Measurements from ENCODE around the gene KRTAP5-6. TPM values are rescaled to one million over a fixed set of nuclear protein-coding genes. Genes with fewer than 3 reads are reported as not detected.

The KRTAP5-6 gene
- total RNA-seq, 2 donors from 2014 or later, result not detected

DNA sequence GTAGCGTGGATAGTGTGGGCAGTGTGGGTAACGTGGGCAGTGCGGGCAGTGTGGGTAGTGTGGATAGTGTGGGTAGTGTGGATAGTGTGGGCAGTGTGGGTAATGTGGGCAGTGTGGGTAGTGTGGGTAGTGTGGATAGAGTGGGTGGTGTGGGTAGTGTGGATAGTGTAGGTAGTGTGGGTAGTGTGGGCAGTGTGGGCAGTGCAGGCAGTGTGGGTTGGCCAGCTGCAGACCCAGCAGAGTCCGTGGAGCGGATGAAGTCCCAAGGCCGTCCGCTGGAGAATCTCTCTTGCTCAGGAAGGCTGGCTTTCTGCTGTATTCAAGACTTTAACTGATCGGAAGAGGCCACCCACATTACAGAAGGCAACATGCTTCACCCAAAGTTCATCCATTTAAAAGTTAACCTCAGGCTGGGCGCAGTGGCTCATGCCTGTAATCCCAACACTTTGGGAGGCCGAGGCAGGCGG lies 26.1 kb upstream of the KRTAP5-6 start:
- DNase-seq (ENCODE audit: low spot score), result no peak
- H3K27ac ChIP-seq, result no peak overlapping the region
- H3K36me3 ChIP-seq, result no peaks in the 10 kb centered on the region
- no peaks in the 10 kb centered on the region for H3K9me3 ChIP-seq
- no peaks in the 10 kb centered on the region for H3K27me3 ChIP-seq (replicated peaks; ENCODE audit: insufficient read depth)
- no peak overlapping the region for H3K4me3 ChIP-seq
- ATAC-seq (ENCODE audit: insufficient number of reproducible peaks, low FRiP score, low read depth), result no peak
- no peaks in the 10 kb centered on the region for H3K4me1 ChIP-seq (ENCODE audit: control insufficient read depth in 1 of 2, low read depth in 2 of 2)
- TF ChIP-seq, protein P1, sequence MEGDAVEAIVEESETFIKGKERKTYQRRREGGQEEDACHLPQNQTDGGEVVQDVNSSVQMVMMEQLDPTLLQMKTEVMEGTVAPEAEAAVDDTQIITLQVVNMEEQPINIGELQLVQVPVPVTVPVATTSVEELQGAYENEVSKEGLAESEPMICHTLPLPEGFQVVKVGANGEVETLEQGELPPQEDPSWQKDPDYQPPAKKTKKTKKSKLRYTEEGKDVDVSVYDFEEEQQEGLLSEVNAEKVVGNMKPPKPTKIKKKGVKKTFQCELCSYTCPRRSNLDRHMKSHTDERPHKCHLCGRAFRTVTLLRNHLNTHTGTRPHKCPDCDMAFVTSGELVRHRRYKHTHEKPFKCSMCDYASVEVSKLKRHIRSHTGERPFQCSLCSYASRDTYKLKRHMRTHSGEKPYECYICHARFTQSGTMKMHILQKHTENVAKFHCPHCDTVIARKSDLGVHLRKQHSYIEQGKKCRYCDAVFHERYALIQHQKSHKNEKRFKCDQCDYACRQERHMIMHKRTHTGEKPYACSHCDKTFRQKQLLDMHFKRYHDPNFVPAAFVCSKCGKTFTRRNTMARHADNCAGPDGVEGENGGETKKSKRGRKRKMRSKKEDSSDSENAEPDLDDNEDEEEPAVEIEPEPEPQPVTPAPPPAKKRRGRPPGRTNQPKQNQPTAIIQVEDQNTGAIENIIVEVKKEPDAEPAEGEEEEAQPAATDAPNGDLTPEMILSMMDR (IDR thresholded peaks at IDR 0.05), result no peak

DNA sequence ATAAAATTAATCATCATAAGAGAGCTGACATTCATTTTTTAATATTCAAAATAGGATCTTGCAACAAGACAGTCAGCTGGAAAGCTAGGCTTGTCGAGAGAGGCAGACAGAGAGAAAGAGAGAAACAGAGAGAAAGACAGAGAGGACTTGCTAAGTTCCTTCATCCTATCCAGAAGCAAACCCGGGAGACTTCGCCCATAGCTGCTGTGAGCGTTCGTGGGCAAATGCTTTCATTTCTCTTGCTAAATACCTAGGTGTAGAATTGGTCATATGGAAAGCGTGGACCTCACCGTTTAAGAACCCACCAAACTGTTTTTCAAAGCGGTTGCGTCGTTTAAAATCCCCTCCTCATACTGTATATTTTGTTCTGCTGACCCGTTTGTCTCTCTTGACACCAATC lies 25.3 kb upstream of the KRTAP5-6 start:
- H3K27me3 ChIP-seq (replicated peaks; ENCODE audit: insufficient read depth), result no peaks in the 10 kb centered on the region
- no peaks in the 10 kb centered on the region for H3K36me3 ChIP-seq
- no peak overlapping the region for H3K27ac ChIP-seq
- no peak for ATAC-seq (ENCODE audit: insufficient number of reproducible peaks, low FRiP score, low read depth)
- H3K9me3 ChIP-seq, result no peaks in the 10 kb centered on the region
- DNase-seq (ENCODE audit: low spot score), result no peak
- H3K4me1 ChIP-seq (ENCODE audit: control insufficient read depth in 1 of 2, low read depth in 2 of 2), result no peaks in the 10 kb centered on the region
- no peak overlapping the region for H3K4me3 ChIP-seq
- TF ChIP-seq, protein P1 (IDR thresholded peaks at IDR 0.05), result no peak

DNA sequence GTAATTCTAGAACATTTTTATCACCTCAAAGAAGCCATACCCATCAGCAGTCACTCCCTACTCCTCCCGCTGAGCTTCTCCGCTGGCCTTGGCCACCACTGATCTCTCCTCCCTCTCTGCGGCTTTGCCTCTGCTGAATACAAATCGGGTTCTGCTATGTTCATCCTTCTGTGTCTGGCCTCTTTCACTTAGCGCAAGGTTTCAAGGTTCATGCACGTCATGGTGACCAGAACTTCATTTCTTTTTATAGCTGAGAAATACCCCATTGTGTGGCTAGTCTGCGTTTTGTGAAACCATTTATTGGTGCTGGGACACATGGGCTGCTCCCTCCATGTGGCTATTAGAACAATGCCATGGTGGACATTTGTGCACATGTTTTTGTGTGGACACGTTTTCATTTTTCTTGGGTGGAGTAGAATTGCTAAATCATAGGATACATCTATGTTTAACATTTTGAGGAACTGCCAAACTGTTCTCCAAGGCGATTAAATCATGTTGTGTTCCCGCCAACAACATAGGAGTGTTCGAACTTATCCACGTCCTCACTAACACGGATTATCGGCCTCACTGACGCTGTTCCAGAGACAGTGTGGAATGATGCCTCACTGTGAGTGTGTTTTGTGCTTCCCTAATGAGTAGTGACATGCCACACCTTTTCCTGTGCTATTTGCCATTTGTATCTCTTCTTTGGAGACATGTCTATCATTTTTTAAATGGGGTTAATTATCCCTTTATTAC lies 24.2 kb upstream of the KRTAP5-6 start:
- Histone ChIP-seq H3K27me3 (replicated peaks; ENCODE audit: insufficient read depth) (no peaks in the 10 kb centered on the region), H3K4me3 (no peak overlapping the region), H3K9me3 (no peaks in the 10 kb centered on the region), H3K27ac (no peak overlapping the region), H3K36me3 (no peaks in the 10 kb centered on the region), H3K4me1 (ENCODE audit: control insufficient read depth in 1 of 2, low read depth in 2 of 2) (no peaks in the 10 kb centered on the region)
- DNase-seq (ENCODE audit: low spot score), result no peak
- no peak for ATAC-seq (ENCODE audit: insufficient number of reproducible peaks, low FRiP score, low read depth)
- TF ChIP-seq, protein P1 (IDR thresholded peaks at IDR 0.05), result no peak

DNA sequence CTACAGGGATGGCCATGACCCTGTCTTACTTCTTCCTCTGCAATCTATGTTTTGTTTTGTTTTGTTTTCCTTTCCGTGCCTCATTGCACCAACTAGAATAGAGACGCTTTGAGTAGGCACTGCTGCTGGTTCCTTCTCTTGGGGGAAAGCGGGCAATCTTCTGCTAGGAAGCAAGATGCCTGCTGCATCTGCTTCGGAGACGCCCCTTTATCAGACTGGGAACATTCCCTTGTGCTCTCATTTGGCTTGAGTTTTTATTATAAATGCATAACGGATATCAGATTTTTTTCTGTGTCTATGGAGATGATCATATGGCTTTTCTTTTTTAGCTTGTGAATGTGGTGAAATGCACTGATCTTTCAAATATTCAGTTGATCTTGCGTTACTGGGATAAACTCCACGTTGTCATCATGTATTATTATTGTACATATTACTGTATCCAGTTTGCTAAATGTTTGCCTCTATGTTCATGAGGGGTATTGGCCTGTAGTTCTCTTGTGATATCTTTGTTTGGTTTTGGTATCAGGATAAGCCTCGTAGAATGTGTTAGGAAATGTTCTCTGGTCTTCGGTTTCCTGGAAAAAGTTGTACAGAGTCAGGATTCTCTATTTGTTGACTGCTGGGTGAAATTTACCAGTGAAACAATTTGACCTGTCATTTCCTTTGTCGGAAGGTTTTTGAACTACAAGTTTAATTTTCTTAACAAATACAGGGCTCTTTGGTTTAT lies 23.4 kb upstream of the KRTAP5-6 start:
- TF ChIP-seq, protein P1 (IDR thresholded peaks at IDR 0.05), result no peak
- Histone ChIP-seq H3K4me1 (ENCODE audit: control insufficient read depth in 1 of 2, low read depth in 2 of 2) (no peaks in the 10 kb centered on the region), H3K9me3 (no peaks in the 10 kb centered on the region), H3K36me3 (no peaks in the 10 kb centered on the region), H3K27me3 (replicated peaks; ENCODE audit: insufficient read depth) (no peaks in the 10 kb centered on the region), H3K4me3 (no peak overlapping the region), H3K27ac (no peak overlapping the region)
- DNase-seq (ENCODE audit: low spot score) (no peak), ATAC-seq (ENCODE audit: insufficient number of reproducible peaks, low FRiP score, low read depth) (no peak)
